GM19467 (cell line): ENCODE measurements around the gene CABP4.
"Not testable (repeated sequence)": the region's sequence is repeated elsewhere in the genome, so short reads cannot be mapped to it uniquely, and the experiment has no call there.

ENCODE experiments used
- ATAC-seq: cut with Tn5 transposase; IDR thresholded peaks from one replicate; pipeline ENCODE4 v1.9.1; 2021; ENCODE audit warnings: mild to moderate bottlenecking, moderate library complexity; ENCODE audit not compliant: unreplicated experiment

The CABP4 gene

DNA sequence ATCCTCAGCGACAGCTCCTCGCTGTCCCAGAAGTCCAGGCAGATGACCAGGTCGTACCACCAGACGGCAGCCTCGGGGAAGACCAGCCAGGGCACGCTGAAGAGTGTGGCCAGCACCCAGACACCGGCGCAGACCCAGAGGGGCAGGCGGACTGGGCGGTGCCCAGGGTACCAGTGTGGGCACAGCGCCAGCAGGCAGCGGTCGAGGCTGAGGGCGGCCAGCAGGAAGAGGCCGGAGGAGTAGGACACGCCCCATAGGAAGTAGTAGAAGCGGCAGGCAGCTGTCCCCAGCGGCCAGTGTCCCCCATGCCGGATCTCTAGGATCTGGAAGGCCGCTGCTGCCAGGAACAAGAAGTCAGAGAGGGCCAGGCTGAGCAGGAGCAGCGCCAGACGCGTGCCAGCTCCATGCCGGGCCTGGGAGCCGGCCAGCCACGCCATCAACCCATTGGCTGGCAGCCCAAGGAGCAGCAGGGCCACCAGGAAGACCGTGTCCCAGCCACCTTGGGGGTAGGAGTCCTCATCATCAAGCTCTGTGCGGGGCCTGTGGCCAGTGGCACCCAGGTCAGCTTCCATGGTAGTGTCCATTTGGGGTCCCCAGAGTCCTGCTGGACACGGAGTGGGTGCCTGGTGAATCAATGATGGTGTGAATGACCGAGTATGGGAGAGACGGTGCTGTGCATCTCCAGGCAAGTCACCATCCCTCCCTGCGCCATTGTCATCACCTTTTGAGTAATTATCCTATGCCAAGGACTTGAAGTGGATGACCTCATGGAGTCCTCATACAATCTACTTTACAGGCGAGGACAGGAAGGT is 2.8 kb upstream of the CABP4 start, which contains the start of gene GPR152:
Gene GPR152 (minus strand): TSS at position 589 of the 812 bp plus-strand sequence. CDS start 5 bp downstream, at position 584.
- ATAC-seq = no peak

- ATAC-seq = no peak
Measured at GRCh38 chr11:67453816-67454732, 1.1 kb upstream of the CABP4 start.

DNA sequence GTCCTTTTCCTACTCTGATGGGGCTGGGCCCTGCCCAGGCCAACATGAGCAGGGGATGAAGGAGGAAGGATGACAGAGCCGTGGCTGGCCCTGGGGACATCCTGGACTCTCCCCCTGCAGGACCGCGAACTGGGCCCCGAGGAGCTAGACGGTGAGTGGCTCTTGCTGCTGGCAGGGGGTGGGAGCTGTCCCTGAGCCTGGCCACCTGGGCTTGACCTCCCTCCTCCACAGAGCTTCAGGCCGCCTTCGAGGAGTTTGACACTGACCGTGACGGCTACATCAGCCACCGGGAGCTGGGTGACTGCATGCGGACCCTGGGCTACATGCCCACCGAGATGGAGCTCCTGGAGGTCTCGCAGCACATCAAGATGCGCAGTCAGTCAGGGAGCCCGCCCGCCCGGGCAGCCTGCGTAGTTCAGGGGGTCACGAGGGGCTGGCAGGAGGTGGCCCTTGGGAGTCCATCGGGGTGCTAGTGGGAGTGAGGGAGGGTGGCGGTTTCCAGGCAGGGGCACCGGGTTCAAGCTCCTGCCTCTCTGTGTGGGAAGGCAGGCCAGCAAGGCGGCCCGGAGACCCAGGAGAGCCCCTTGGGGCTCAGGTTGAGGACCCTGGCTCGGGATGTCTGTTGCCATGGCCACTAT is 1.0 kb downstream of the CABP4 start:
- ATAC-seq = no peak

DNA sequence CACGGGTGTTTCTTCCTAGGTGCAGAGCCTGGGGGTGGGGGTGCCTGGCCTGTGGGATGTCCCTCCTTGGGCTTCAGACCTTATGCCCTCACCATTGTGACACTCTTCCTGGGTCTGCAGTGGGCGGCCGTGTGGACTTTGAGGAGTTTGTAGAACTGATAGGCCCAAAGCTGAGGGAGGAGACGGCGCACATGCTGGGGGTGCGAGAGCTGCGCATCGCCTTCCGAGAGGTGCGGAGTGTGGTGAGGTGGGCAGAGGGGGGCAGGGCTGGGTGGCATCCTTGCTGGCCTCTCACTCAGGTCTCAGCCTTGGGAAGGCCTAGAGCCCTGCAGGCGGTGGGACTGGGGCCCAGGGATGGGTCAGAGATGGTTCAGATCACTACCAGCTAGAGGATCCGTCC is 2.3 kb downstream of the CABP4 start:
- no peak for ATAC-seq

DNA sequence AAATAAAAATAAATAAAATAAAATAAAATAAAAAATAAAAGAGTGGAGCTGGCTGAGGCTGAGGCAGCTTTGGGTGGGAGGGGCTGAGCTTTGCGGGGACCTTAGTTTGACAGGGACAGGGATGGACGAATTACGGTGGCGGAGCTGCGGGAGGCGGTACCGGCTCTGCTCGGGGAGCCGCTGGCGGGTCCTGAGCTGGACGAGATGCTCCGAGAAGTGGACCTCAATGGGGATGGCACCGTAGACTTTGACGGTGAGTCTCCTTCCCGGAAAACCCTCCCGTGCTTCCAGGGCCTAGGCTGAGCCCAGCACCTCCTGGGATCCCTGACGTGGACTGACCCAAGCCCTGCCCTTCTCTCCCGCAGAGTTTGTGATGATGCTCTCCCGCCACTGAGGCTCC is 3.1 kb downstream of the CABP4 start:
- ATAC-seq = no peak

GRCh38 chr11:67463186-67463585 is 8.0 kb downstream of the CABP4 start:
- ATAC-seq = no peak

DNA sequence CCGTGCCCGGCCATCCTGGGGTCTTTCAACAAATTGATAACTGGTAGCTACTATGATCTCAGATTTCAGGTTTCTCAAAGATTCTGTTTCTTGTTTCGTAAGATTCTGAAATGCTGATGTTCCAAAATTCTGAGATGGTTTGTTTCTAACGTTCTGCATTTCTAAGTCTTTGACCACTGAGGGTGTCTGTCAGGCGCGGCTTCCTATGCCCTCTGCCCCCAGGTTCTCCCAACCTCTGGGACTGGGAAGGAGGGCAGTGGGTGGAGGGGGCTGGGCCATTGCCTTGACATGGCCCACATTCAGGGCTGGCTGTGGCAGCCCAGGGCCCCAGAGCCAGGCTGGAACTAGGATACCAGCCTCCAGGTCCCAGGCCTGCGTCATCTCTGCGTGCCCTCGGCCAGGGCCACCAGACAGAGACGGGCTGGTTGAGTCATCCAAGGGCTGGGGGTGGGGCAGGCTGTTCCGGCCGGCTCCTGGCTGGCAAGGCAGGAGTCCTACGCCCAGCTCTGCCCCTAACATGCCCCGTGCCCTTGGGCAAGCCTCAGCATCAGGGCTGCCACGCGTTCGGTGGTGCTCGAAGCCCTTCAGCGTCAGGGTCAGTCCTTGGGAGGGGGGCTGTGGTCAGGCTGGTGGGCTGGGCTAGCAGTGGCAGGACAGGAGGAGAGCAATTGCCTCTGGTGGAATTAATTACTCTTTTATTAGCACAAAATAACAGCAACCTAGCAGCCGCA is 8.7 kb downstream of the CABP4 start:
- ATAC-seq = no peak

GRCh38 chr11:67464411-67465188 is 9.4 kb downstream of the CABP4 start:
- ATAC-seq = peak; percentile 44

GRCh38 chr11:67465189-67465510 is 10.0 kb downstream of the CABP4 start:
- ATAC-seq = no peak

GRCh38 chr11:67465530-67465929 is 10.4 kb downstream of the CABP4 start:
- not testable (repeated sequence) for ATAC-seq

DNA sequence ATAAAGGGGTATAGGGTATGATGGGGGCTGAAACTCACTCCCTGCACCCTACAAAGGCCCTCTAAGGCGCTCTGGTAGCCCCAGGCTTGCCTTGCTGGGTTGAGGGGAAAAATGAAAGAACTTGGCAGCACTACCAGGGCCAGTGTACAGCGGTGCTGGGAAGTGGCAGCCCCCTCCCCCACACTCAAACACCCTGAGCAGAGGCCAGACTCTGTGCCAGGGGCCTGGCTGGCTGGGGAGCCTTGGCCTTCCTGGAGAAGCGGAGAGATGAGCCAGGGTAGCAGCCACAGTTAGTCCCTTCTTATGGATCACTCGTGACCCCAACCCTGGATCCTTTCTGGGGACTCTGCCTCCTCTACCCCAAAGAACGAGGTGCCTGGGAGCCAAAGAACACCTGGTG is 11.2 kb downstream of the CABP4 start:
- ATAC-seq = no peak

DNA sequence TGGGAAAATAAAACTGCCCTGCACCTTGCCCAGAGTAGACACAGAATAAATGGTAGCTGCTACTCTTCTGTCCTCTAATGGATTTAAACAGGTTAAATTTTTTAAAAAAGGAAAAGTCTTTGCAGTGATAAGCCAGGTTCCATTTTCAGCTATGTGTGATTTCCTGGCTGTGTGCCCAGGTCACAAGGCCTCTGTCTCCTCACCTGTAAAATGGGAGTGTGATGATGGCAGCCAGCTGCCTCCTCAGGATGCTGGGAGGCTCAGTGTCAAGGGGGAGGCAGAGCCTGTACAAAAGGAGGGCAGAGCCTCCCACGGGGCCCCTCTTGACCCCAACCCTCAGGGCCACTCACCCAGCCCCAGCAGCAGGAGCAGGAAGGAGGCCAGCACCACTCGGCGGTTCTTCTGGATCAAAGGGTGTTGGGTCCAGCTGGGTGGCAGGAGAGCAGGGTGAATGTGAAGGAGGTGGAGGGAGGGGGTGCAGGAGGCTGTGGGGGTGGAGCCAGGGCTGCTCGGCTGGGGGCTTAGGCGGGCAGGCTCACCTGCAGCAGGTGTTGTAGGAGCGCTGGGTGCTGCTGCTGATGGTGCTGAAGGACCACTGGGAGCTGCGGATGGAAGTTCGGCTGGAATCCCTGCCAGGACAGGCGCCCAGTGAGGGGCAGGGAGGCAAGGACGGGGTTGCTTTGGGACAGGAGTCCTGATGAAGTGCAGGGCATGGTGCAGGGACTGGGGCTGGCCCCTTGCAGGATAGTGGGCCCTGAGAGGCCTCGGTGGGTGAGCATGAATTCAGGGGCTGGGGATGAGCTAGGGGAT is 12.0 kb downstream of the CABP4 start:
- no peak for ATAC-seq

GRCh38 chr11:67468056-67468455 is 12.9 kb downstream of the CABP4 start:
- no peak for ATAC-seq

DNA sequence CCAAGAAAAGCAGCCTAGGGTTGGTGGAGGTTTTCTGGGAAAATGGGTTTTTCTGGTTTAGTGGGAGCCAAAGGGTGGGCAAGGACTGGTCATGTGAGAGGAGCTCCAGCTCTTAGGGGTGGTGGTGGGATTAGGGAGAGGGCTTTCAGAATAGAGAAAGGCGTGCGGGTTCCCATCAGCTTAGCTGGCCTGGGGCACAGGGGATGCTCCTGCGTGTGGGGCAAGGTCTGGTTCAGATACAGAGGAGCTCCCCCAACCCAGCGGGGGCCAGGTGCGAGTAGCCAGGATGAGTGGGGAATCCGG is 13.3 kb downstream of the CABP4 start:
- no peak for ATAC-seq

DNA sequence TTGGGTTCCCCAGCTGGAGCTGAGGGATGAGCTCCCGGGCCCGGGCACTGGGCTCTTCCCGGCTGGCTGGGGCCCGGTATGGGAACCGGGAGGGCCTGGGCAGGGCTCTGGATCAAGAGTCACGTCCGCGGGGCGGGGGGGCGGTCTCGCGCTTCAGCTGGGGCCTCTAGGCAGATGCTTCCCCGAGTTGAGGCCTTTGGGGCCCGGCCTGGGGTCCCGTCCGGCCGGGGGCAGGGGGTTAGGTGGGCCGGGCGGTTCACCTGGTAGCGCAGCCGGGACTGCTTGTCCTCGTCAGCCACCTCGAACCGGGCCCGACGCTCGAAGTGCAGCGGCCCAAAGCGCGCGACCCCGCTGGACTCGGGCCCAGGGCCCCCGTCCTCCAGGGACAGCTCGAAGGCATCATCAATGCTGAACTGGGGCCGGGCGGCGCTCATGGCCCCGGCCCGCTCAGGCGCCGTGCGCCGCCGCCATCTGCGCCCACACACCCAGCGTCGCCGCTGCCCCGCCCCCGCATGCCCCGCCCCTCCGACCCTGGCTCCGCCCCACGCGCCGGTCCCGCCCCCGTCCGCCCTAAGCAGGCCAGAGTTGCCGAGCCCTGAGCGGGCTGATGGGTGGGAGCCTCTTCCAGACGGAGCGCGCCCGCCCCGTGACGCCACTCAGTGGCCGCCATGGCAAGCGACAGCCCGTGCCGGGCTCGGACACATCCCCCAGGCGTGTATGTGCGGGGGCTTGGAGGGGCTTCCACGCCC is 13.8 kb downstream of the CABP4 start, which contains the start of gene TMEM134:
Gene TMEM134 (minus strand): TSS at position 493 of the 749 bp plus-strand sequence. CDS start 59 bp downstream, at position 434.
- peak; percentile 60 for ATAC-seq

DNA sequence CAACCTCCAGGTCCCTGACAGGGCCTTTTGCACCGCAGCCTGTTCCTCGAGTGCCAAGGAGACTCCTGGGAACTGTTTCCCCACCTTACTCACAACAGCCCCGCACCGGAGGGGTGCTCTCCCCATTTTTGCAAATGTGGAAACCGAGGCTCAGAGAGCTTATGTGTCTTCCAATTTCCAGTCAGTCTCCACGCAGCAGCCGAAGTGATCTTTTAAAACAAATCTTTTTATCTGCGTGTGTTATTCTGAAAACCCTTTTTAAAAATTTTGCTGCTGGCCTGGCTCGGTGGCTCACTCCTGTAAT is 14.3 kb downstream of the CABP4 start:
- no peak for ATAC-seq

- no peak for ATAC-seq
Measured at GRCh38 chr11:67470337-67471002, 15.3 kb downstream of the CABP4 start.

GRCh38 chr11:67472882-67473281 is 17.7 kb downstream of the CABP4 start:
- ATAC-seq = no peak
